ENCODE measurements around the gene ZNF318.

ZNF318 gene

GRCh38 chr6:43313813-43314212, 55.6 kb downstream of the ZNF318 start:
- Histone ChIP-seq H3K4me1 (ENCODE audit: control insufficient read depth in 1 of 2, insufficient read depth in 2 of 2, low read length in 2 of 2) (peaks cover 10 to 15% of the 10 kb centered on the region in 2 donors), H3K4me3 (ENCODE audit: low read depth in 1 of 2, low read length in 2 of 2) (no peak overlapping the region), H3K27ac (ENCODE audit: low read depth, low read length) (no peak overlapping the region), H3K9ac (ENCODE audit: low read depth in 1 of 2, low read length in 2 of 2) (no peak overlapping the region), H3K27me3 (ENCODE audit: control insufficient read depth in 1 of 2, insufficient read depth in 2 of 2, low read length in 2 of 2) (no peaks in the 10 kb centered on the region), H3K36me3 (ENCODE audit: control insufficient read depth in 1 of 2, insufficient read depth in 2 of 2, low read length in 2 of 2) (no peaks in the 10 kb centered on the region), H3K9me3 (ENCODE audit: control insufficient read depth in 1 of 2, low read length in 2 of 2) (no peaks in the 10 kb centered on the region)

- H3K27ac ChIP-seq (ENCODE audit: low read depth, low read length) = no peak overlapping the region
- H3K36me3 ChIP-seq (ENCODE audit: control insufficient read depth in 1 of 2, insufficient read depth in 2 of 2, low read length in 2 of 2) = no peaks in the 10 kb centered on the region
- H3K4me1 ChIP-seq (ENCODE audit: control insufficient read depth in 1 of 2, insufficient read depth in 2 of 2, low read length in 2 of 2) = peaks cover 12 to 21% of the 10 kb centered on the region in 2 donors
- H3K4me3 ChIP-seq (ENCODE audit: low read depth in 1 of 2, low read length in 2 of 2) = no peak overlapping the region
- peaks cover 0 to 6% of the 10 kb centered on the region in 2 donors for H3K27me3 ChIP-seq (ENCODE audit: control insufficient read depth in 1 of 2, insufficient read depth in 2 of 2, low read length in 2 of 2)
- H3K9ac ChIP-seq (ENCODE audit: low read depth in 1 of 2, low read length in 2 of 2) = no peak overlapping the region
- H3K9me3 ChIP-seq (ENCODE audit: control insufficient read depth in 1 of 2, low read length in 2 of 2) = no peaks in the 10 kb centered on the region
Measured at GRCh38 chr6:43311666-43312065, 57.8 kb downstream of the ZNF318 start.

GRCh38 chr6:43310624-43311023, 58.8 kb downstream of the ZNF318 start:
- Histone ChIP-seq H3K27me3 (ENCODE audit: control insufficient read depth in 1 of 2, insufficient read depth in 2 of 2, low read length in 2 of 2) (peaks cover 0 to 6% of the 10 kb centered on the region in 2 donors), H3K4me1 (ENCODE audit: control insufficient read depth in 1 of 2, insufficient read depth in 2 of 2, low read length in 2 of 2) (peaks cover 6 to 12% of the 10 kb centered on the region in 2 donors), H3K9ac (ENCODE audit: low read depth in 1 of 2, low read length in 2 of 2) (no peak overlapping the region), H3K4me3 (ENCODE audit: low read depth in 1 of 2, low read length in 2 of 2) (no peak overlapping the region), H3K9me3 (ENCODE audit: control insufficient read depth in 1 of 2, low read length in 2 of 2) (no peaks in the 10 kb centered on the region), H3K27ac (ENCODE audit: low read depth, low read length) (no peak overlapping the region), H3K36me3 (ENCODE audit: control insufficient read depth in 1 of 2, insufficient read depth in 2 of 2, low read length in 2 of 2) (no peaks in the 10 kb centered on the region)

DNA sequence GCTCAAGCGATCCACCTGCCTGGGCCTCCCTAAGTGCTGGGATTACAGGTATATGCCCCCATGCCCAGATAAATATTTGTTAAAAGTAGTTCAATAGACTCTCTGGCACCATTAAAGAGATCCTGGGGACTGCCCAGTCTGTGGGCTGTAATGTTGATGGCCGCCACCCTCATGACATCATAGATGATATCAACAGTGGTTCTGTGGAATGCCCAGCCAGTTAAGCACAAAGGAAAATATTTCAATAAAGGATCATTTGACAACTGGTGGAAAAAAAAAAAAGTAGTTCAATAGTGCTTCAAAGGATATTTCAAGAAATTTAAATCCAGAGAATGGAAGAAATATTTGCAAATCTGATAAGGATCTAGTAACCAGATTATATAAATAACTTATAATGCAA, 59.3 kb downstream of the ZNF318 start:
- no peak overlapping the region for H3K27ac ChIP-seq (ENCODE audit: low read depth, low read length)
- peaks cover 0 to 6% of the 10 kb centered on the region in 2 donors for H3K27me3 ChIP-seq (ENCODE audit: control insufficient read depth in 1 of 2, insufficient read depth in 2 of 2, low read length in 2 of 2)
- no peaks in the 10 kb centered on the region for H3K36me3 ChIP-seq (ENCODE audit: control insufficient read depth in 1 of 2, insufficient read depth in 2 of 2, low read length in 2 of 2)
- H3K4me1 ChIP-seq (ENCODE audit: control insufficient read depth in 1 of 2, insufficient read depth in 2 of 2, low read length in 2 of 2) = peaks cover 6 to 12% of the 10 kb centered on the region in 2 donors
- H3K9me3 ChIP-seq (ENCODE audit: control insufficient read depth in 1 of 2, low read length in 2 of 2) = no peaks in the 10 kb centered on the region
- no peak overlapping the region for H3K4me3 ChIP-seq (ENCODE audit: low read depth in 1 of 2, low read length in 2 of 2)
- H3K9ac ChIP-seq (ENCODE audit: low read depth in 1 of 2, low read length in 2 of 2) = no peak overlapping the region

GRCh38 chr6:43308990-43309477, 60.4 kb downstream of the ZNF318 start:
- no peaks in the 10 kb centered on the region for H3K9me3 ChIP-seq (ENCODE audit: control insufficient read depth in 1 of 2, low read length in 2 of 2)
- no peaks in the 10 kb centered on the region for H3K36me3 ChIP-seq (ENCODE audit: control insufficient read depth in 1 of 2, insufficient read depth in 2 of 2, low read length in 2 of 2)
- peak overlapping the region; percentile 29 to 33 for H3K9ac ChIP-seq (ENCODE audit: low read depth in 1 of 2, low read length in 2 of 2)
- H3K27me3 ChIP-seq (ENCODE audit: control insufficient read depth in 1 of 2, insufficient read depth in 2 of 2, low read length in 2 of 2) = peaks cover 0 to 6% of the 10 kb centered on the region in 2 donors
- H3K4me1 ChIP-seq (ENCODE audit: control insufficient read depth in 1 of 2, insufficient read depth in 2 of 2, low read length in 2 of 2) = peaks cover 6 to 12% of the 10 kb centered on the region in 2 donors
- peak overlapping the region; percentile 64 to 66 for H3K4me3 ChIP-seq (ENCODE audit: low read depth in 1 of 2, low read length in 2 of 2)
- H3K27ac ChIP-seq (ENCODE audit: low read depth, low read length) = no peak overlapping the region

DNA sequence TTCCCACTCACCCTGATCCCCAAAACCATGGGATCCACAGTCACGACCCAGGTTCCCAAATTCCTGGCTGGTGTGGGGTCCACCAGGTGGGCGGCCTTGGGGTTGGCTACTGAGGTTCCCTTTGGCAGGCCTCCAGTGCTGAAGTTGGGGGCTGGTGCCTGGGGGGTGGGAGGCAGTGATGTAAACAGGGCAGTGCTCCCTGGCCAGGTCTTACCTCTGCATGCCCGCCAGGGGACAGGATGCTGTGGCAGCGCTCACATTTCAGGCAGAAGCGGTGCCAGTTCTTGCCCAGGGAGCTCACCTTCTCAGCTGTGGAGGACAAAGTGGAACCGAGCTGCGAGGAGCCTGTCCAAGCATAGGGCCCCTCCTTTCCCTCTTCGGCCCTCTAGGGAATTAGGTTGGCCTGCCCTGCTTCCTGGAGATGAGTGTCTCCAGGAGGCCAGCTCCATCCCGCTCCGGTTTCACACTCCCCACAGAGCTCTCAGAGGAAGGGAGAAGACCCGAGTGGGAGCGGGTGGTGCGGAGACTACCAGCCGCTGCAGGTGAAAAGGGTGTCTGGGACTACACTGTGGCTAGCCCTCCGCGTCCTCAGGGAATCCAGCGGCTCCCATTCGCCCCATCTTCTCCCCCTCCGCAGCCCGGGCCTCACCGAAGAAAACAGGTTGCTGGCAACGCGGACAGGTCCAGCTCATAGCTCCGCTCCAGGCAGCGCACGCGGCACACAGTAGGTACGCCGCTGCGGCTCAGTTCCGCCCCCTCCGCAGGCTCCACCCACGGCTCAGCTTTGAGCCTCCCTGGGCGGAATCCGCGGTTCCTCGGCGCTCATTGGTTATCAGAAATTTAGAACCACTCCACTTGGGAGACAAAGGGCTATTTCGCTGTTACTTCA, 61.1 kb downstream of the ZNF318 start, which contains the start of gene CRIP3:
Gene CRIP3 (minus strand): TSS at position 726 of the 889 bp plus-strand sequence. CDS start 34 bp downstream, at position 692.
- Histone ChIP-seq H3K4me1 (ENCODE audit: control insufficient read depth in 1 of 2, insufficient read depth in 2 of 2, low read length in 2 of 2) (peaks cover 6 to 12% of the 10 kb centered on the region in 2 donors), H3K36me3 (ENCODE audit: control insufficient read depth in 1 of 2, insufficient read depth in 2 of 2, low read length in 2 of 2) (no peaks in the 10 kb centered on the region), H3K4me3 (ENCODE audit: low read depth in 1 of 2, low read length in 2 of 2) (peak within 1 kb of the TSS; percentile 64 to 66), H3K9me3 (ENCODE audit: control insufficient read depth in 1 of 2, low read length in 2 of 2) (no peaks in the 10 kb centered on the region), H3K9ac (ENCODE audit: low read depth in 1 of 2, low read length in 2 of 2) (peak within 1 kb of the TSS; percentile 32 to 33), H3K27ac (ENCODE audit: low read depth, low read length) (no peak within 1 kb of the TSS), H3K27me3 (ENCODE audit: control insufficient read depth in 1 of 2, insufficient read depth in 2 of 2, low read length in 2 of 2) (peaks cover 0 to 6% of the 10 kb centered on the region in 2 donors)

DNA sequence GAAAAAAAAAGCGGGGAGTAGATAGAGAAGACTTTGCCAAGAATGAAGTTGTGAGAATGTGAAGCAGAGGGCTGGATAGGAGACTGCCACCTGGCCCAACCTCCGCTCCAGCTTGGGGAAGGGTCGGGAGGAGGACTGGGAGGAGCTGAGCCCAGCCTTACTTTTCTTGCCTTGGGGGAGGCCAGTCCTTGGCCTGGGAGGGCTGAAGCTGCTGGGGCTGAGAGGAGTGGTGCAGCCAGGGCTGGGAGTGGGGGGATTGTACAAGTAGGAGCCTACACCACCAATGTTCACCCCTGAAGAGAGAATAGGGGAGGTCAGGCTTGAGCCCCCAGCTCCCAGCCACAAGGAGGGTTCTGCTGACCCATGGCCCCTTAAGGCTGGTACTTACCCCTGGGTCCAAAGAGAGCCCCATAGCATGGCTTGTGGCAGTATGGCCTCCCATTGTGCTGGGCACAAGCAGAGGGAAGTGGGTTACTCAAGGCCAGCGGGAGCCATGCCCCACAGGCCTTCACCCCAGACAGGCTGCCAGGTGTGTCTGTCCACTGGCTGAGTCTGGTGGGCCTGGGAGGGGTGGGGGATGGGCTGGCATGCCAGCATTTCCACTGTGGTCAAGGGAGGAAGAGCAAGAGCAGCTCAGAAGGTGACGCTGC, 61.9 kb downstream of the ZNF318 start:
- Histone ChIP-seq H3K4me1 (ENCODE audit: control insufficient read depth in 1 of 2, insufficient read depth in 2 of 2, low read length in 2 of 2) (peaks cover 6 to 12% of the 10 kb centered on the region in 2 donors), H3K36me3 (ENCODE audit: control insufficient read depth in 1 of 2, insufficient read depth in 2 of 2, low read length in 2 of 2) (no peaks in the 10 kb centered on the region), H3K4me3 (ENCODE audit: low read depth in 1 of 2, low read length in 2 of 2) (no peak overlapping the region), H3K9me3 (ENCODE audit: control insufficient read depth in 1 of 2, low read length in 2 of 2) (no peaks in the 10 kb centered on the region), H3K9ac (ENCODE audit: low read depth in 1 of 2, low read length in 2 of 2) (no peak overlapping the region), H3K27me3 (ENCODE audit: control insufficient read depth in 1 of 2, insufficient read depth in 2 of 2, low read length in 2 of 2) (peaks cover 0 to 6% of the 10 kb centered on the region in 2 donors), H3K27ac (ENCODE audit: low read depth, low read length) (no peak overlapping the region)

DNA sequence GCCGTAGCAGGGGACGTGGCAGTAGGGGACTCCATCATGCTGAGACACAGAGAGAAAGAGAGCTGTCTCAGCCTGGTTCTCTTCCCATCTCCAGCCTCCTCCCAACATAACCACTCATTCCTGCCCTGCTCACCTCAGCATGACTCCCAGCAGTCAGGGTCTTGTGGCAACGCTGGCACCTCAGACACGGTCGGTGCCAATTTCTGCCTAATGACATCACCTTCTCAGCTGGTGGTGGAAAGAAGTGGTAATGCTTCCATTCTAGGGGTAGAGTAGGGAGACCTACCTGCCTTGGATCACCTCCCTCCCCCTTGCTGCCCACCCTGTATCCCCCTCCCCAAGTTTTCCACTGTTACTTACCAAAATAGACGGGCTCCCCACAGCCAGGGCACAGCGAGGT, 63.4 kb downstream of the ZNF318 start:
- peaks cover 6 to 12% of the 10 kb centered on the region in 2 donors for H3K4me1 ChIP-seq (ENCODE audit: control insufficient read depth in 1 of 2, insufficient read depth in 2 of 2, low read length in 2 of 2)
- no peak overlapping the region for H3K27ac ChIP-seq (ENCODE audit: low read depth, low read length)
- H3K4me3 ChIP-seq (ENCODE audit: low read depth in 1 of 2, low read length in 2 of 2) = no peak overlapping the region
- peaks cover 0 to 6% of the 10 kb centered on the region in 2 donors for H3K27me3 ChIP-seq (ENCODE audit: control insufficient read depth in 1 of 2, insufficient read depth in 2 of 2, low read length in 2 of 2)
- H3K36me3 ChIP-seq (ENCODE audit: control insufficient read depth in 1 of 2, insufficient read depth in 2 of 2, low read length in 2 of 2) = no peaks in the 10 kb centered on the region
- H3K9me3 ChIP-seq (ENCODE audit: control insufficient read depth in 1 of 2, low read length in 2 of 2) = no peaks in the 10 kb centered on the region
- H3K9ac ChIP-seq (ENCODE audit: low read depth in 1 of 2, low read length in 2 of 2) = no peak overlapping the region

- H3K4me1 ChIP-seq (ENCODE audit: control insufficient read depth in 1 of 2, insufficient read depth in 2 of 2, low read length in 2 of 2) = peaks cover 6 to 12% of the 10 kb centered on the region in 2 donors
- no peak overlapping the region for H3K9ac ChIP-seq (ENCODE audit: low read depth in 1 of 2, low read length in 2 of 2)
- H3K27ac ChIP-seq (ENCODE audit: low read depth, low read length) = no peak overlapping the region
- H3K36me3 ChIP-seq (ENCODE audit: control insufficient read depth in 1 of 2, insufficient read depth in 2 of 2, low read length in 2 of 2) = no peaks in the 10 kb centered on the region
- no peak overlapping the region for H3K4me3 ChIP-seq (ENCODE audit: low read depth in 1 of 2, low read length in 2 of 2)
- no peaks in the 10 kb centered on the region for H3K9me3 ChIP-seq (ENCODE audit: control insufficient read depth in 1 of 2, low read length in 2 of 2)
- H3K27me3 ChIP-seq (ENCODE audit: control insufficient read depth in 1 of 2, insufficient read depth in 2 of 2, low read length in 2 of 2) = peaks cover 0 to 6% of the 10 kb centered on the region in 2 donors
Measured at GRCh38 chr6:43304882-43305281, 64.6 kb downstream of the ZNF318 start.

DNA sequence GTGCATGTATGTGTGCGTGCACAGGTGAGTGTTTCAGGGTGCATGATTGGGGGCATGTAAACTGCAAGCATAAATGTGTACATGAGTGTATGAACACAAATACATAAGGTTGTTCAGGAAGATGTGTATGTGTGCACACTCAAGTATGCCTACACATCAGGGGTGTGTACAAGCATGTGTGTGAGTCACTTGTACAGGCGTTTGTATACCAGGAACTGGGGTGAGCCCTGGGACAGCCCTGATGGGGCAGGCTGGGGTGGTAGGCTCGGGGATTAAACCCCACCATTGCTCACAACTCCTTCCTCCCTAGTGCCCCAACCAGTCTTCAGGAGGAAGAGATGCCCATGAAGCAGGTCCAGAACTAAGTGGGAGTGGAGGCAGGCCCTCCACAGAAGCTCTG, 65.1 kb downstream of the ZNF318 start:
- H3K36me3 ChIP-seq (ENCODE audit: control insufficient read depth in 1 of 2, insufficient read depth in 2 of 2, low read length in 2 of 2) = no peaks in the 10 kb centered on the region
- peaks cover 0 to 6% of the 10 kb centered on the region in 2 donors for H3K27me3 ChIP-seq (ENCODE audit: control insufficient read depth in 1 of 2, insufficient read depth in 2 of 2, low read length in 2 of 2)
- no peak overlapping the region for H3K4me3 ChIP-seq (ENCODE audit: low read depth in 1 of 2, low read length in 2 of 2)
- no peak overlapping the region for H3K27ac ChIP-seq (ENCODE audit: low read depth, low read length)
- no peak overlapping the region for H3K9ac ChIP-seq (ENCODE audit: low read depth in 1 of 2, low read length in 2 of 2)
- peaks cover 6 to 12% of the 10 kb centered on the region in 2 donors for H3K4me1 ChIP-seq (ENCODE audit: control insufficient read depth in 1 of 2, insufficient read depth in 2 of 2, low read length in 2 of 2)
- no peaks in the 10 kb centered on the region for H3K9me3 ChIP-seq (ENCODE audit: control insufficient read depth in 1 of 2, low read length in 2 of 2)
